Measurements from ENCODE around the gene IMMP2L.
"Not testable (repeated sequence)": the region's sequence is repeated elsewhere in the genome, so short reads cannot be mapped to it uniquely, and the experiment has no call there.

The IMMP2L gene

GRCh38 chr7:111092406-111093236 is 469.7 kb downstream of the IMMP2L start:
- DNase-seq: no peak

- no peak for DNase-seq
Measured at GRCh38 chr7:111091593-111092358, 470.5 kb downstream of the IMMP2L start.

- peak; percentile 10 for DNase-seq
Measured at GRCh38 chr7:111090846-111091245, 471.4 kb downstream of the IMMP2L start, which contains the start of gene LRRN3. Gene LRRN3, plus strand, starts transcription at chr7:111091127. Its CDS starts 31,646 bp downstream, at chr7:111122773.

- DNase-seq: peak; percentile 16
Measured at GRCh38 chr7:111089822-111090426, 472.4 kb downstream of the IMMP2L start.

- DNase-seq: no peak
Measured at GRCh38 chr7:111088328-111088727, 474.0 kb downstream of the IMMP2L start.

- DNase-seq: no peak
Measured at GRCh38 chr7:111086532-111086931, 475.8 kb downstream of the IMMP2L start.

GRCh38 chr7:111085356-111085755 is 476.9 kb downstream of the IMMP2L start:
- no peak for DNase-seq

- DNase-seq: no peak
Measured at GRCh38 chr7:111083413-111083812, 478.9 kb downstream of the IMMP2L start.

GRCh38 chr7:111082351-111082750 is 479.9 kb downstream of the IMMP2L start:
- no peak for DNase-seq

GRCh38 chr7:111081546-111082267 is 480.6 kb downstream of the IMMP2L start:
- DNase-seq: no peak

- DNase-seq: no peak
Measured at GRCh38 chr7:111080495-111081105, 481.7 kb downstream of the IMMP2L start.

- no peak for DNase-seq
Measured at GRCh38 chr7:111077001-111077400, 485.3 kb downstream of the IMMP2L start.

GRCh38 chr7:111076205-111076604 is 486.1 kb downstream of the IMMP2L start:
- DNase-seq: no peak

- DNase-seq: no peak
Measured at GRCh38 chr7:111075498-111075897, 486.8 kb downstream of the IMMP2L start.

GRCh38 chr7:111074748-111075146 is 487.5 kb downstream of the IMMP2L start:
- no peak for DNase-seq

GRCh38 chr7:111074071-111074747 is 488.1 kb downstream of the IMMP2L start:
- no peak for DNase-seq

GRCh38 chr7:111072658-111073057 is 489.6 kb downstream of the IMMP2L start:
- DNase-seq: not testable (repeated sequence)

- DNase-seq: no peak
Measured at GRCh38 chr7:111071556-111071955, 490.7 kb downstream of the IMMP2L start.

- DNase-seq: no peak
Measured at GRCh38 chr7:111068618-111069017, 493.7 kb downstream of the IMMP2L start.

GRCh38 chr7:111067682-111068081 is 494.6 kb downstream of the IMMP2L start:
- no peak for DNase-seq

GRCh38 chr7:111067251-111067650 is 495.0 kb downstream of the IMMP2L start:
- DNase-seq: no peak

- DNase-seq: no peak
Measured at GRCh38 chr7:111063166-111063565, 499.1 kb downstream of the IMMP2L start.
